Hematopoietic multipotent progenitor cell treated with erythropoietin and hydrocortisone succinate and interleukin-3 and kit ligand, for 15 days (in vitro differentiated cells): ENCODE data around the gene LAMB3.
A peak's percentile ranks its signal among the peaks of the same experiment; 100 is the strongest.

Source experiments
- DNase-seq: peaks from one replicate; pipeline ENCODE4 v3.0.0-alpha.2; 2015; ENCODE audit warnings: low spot score

The LAMB3 gene

DNA sequence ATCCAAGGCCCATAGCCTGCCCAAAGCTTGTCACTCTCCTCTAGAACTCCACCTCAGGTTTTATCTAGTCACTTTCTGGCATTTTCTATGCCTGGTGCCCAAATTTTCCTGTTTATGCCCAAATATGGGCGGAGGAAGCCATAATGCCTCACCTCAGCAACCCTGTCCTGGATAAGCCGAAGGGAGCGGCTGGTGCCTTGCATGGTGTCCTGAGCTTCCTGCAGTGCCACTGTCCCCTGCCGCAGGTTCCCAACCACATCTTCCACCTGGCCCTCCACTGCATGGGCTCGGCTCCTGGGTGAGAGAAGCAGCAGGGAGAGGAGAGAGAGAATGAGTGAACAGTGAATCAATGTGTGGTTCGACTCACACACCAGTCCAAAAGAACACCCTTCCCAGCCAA is 34.5 kb downstream of the LAMB3 start:
- DNase-seq: no peak

DNA sequence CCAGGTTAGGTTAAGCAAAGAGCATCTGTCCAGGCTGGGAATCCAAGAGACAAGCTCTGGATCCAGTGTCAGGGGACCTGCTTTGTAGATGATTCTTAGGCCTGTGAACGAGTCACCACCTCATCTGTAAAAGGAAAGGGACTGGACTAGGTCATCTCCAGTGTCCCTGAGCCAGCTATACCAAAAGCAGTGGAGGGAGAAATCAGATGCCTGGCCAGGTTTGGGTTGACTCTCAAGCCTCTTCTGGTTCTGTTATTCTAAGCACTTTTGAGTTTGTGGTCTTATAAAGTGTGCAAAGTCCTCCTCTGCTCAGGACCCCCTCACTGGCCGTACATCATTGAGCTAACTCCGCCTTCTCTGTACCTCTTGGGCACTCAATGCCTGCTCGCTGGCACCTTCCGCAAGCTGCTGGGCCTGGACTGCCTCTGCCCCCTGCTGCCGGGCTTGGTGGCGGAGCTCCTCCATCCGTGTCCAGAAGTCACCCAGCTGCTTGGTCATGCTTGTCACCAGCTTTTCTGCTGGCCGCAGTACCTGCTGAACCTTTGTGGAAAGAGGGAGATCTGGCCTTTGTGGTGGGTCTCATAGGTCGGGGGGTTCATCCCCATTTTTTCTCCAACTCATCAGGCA is 35.1 kb downstream of the LAMB3 start:
- no peak for DNase-seq

DNA sequence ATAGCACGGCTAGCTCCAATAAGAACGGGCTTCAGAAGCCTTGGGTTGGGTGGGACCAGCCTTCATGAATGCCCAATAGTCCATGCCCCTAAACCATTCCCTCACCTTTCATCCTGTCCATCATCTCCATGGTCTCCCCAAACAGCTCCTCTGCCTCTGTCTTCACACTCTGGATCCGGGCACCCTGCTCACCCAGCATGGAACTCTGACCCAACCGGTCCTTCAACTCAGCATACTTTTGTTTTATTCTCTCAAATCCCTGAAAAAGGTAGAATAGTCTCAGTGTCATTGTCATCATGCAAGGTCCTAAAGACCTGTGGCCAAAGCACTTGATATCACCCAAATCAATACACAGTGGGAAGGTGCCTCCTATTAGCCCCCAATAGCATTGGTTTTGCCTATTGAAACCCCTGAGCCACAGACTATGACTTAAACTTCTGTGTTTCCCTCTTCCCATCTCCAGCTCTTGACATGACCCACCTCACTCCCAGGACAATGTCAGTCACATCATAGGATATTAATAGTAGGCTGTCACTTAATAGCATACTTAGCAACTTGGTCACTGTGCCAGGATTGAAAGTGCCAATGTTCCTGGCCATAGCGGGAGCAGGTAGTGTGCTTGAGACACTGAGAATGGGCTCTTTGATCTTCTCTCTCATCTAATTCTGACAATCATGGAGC is 35.7 kb downstream of the LAMB3 start:
- DNase-seq: no peak

DNA sequence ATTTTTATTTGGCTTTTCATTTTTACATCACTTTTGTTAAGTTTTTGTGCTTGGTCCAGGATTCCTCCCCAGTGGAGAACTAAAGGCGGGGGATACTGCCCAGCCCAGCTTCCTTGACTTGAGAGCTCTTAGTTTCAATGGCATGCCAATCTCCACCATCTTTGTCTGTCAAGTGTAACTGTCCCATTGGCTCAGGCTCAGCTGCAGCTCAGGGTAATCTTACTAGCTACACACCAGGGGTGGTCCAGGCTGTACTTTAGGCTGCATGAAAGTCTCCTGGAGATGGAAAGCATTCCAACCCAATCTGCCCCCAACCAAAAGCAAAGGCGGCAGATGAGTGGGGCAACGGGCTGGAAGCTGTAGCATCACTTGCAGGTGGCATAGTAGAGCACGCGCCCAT is 37.3 kb downstream of the LAMB3 start:
- DNase-seq: no peak

DNA sequence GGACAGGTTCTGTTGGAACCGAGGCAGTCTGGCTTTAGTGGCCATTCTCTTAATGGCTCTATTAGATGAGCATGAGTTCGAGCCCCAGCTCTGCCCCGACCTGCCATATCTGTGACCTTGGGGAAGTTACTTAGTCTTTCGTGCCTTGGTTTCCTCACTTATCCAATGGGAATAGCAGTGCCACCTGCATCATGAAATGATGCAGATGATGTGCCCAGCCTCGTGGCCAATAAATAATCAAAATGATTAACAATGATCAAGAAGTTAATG is 38.1 kb downstream of the LAMB3 start:
- no peak for DNase-seq

DNA sequence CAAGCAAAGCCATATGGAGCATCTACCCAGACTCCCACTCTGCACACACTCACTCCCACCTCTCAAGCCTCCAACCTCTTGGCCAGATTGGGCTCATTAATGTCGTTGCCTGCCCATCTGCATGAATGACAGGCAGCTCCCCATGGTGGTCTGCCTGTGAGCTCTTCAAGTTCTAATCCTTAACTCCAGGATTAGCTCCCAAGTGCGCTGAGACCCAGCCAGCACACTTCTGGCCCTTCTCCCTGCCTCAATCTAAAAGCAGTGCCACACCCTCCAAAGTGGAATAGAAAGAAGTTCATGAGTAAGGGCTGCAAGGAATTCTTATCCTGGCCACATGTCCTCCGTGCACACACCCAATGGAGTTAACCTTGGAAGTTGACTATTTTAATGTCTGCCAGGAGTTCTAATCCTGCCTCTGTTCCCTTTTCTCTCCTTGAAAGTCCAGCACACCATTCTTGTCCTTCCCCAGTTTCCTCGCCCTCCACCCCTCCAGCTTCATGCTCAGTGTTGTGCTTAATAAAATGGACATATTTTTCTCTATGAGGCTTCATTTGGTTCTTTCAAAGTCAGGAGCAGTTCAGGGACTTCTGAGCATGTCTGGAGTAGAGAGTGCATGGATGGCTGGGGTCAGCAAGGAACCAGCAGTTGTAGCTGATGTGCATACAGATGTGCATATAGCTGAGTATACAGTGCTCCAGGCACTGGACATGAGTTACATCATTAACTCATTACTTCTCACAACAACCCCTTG is 38.6 kb downstream of the LAMB3 start:
- no peak for DNase-seq

DNA sequence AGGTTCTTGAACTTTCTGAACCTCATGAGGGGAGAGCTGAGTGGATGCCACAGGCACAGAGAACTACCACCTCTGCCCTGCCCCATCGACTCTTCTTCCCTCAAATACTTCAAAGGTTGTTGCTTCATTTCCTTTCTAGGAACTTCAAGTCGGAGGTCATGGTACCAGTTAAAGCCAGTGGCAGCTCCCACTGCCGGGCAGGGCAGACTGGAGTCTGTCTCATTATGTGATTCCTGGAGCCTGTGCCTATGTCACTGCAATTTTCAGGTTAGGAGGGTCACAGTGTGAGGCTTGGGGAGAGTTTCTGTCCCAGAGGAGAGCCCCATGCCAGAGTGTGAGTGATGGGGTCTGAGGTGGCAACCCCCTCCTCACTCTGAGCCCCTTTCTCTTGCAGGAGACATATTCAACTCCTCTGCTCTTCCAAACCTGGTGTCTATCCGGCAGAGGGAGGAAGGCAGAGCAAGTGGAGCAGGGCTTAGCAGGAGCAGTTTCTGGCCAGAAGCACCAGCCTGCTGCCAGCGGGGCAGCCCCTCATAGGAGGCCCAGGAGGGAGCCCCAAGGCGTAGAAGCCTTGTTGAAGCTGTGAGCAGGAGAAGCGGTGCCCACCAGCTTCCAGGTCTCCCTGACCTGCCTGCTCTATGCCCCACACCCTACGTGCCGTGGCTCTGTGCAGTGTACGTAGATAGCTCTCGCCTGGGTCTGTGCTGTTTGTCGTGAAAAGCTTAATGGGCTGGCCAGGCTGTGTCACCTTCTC is 39.4 kb downstream of the LAMB3 start:
- DNase-seq: no peak

DNA sequence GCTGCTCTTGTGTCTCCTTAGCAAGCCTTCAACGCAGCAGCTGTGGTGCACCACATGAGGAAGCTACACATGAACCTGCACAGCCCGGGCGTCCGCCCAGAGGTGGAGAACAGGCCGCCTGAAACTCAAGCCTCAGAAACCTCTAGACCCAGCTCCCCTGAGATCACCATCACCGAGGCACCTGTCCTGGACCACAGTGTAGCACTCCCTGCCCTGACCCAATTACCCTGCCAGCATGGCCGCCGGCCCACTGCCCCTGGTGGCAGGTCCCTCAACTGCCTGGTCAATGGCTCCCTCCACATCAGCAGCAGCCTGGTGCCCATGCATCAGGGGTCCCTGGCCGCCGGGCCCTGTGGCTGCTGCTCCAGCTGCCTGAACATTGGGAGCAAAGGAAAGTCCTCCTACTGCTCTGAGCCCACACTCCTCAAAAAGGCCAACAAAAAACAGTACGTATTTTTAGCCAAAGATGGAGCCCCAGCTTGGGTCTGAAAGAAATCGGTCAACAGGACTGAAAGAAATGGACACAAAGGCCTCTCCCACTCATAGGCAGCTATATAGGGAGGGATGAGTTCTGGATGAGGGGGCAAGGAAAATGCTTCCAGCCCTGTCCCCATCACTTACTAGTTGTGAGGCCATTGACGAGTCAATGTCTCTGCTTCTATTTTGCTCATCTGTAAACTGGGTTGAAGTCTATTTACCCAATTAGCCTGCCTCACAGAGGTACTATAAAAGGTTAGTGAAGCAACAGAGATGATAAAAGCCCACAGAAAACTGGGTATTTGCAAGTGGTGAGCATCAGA is 40.3 kb downstream of the LAMB3 start:
- DNase-seq: no peak

DNA sequence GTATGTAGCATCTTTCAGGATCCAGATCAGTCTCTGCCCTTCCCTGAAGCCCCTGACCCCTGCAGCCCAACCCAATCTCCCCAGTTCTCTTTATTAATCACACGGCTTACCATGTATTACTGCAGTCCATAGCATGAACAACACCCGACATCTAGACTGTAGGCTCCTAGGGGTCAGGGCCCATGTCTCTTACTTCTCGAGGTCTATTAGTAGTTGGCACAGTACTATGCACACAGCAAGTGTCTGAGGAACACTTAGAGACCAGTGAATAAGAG is 41.7 kb downstream of the LAMB3 start:
- DNase-seq: no peak

DNA sequence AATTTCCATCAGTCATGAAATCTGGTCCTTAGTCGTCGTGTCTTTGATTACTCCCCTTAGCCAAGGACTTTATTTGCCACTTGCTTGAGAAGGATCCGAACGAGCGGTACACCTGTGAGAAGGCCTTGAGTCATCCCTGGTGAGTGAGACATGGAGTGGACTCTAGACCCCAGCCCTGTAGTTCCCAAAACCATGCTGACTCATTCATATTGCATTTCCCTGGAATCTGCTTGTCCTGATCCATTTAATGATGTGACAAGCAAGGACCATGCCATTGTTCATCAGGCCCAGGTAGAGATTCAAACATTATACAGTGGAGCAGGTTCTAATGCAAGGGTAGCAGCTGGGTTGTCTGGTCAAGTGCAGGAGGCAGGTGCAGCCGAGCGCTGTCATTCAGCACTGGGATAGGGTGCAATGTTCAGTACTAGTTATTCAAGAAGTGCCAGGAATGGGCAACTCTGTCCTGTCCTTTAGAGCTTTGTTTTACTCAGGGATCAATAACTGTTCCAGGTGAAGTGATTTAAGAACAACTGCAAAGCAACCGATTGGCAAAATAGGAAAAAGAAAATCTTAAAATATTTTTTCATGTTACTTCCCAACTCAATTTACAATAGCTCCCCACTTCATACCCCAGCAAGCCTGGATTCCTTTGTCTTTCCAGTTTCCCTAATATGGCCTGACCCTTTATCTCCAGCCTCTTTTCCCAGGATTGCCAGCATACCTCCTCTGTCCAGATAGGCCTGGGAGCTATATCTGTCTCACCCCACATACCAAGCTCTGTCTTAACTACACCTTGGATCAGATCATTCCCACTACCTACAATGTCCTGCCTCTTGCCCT is 42.2 kb downstream of the LAMB3 start:
- DNase-seq: no peak

DNA sequence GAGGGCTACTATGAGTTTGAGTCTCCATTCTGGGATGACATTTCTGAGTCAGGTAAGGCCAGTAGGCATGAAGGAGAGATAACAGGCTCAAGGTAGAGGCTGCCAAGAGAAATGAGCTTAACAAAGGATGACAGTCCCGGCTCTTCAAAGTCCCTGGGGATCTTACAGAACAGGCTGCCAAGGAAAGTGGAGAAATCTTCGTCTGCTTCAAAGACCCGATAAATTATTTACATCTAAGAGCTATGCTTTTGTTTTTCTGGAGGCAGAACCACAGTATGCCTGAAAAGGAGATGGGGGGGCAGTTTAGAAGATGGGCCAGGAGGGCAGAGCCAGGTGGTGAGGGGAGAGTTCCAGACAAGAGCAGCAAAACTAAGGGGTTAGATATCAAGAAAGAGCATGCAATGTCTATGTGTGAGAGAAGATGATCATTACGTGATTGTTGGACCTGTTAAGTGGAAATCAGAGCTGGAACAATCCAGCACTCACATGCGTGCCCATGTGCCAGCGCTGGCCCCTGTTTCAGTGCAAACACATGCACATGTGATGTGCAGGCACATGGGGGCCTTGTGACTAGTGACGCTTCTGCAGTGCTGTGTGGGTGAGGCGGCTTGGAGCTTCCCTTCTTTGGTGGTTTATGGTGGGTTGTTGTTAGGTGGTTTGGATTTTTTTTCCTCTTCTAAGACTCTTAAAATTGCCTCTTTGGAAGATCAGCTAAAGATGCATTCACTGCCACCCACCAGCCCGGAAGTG is 43.0 kb downstream of the LAMB3 start:
- no peak for DNase-seq

DNA sequence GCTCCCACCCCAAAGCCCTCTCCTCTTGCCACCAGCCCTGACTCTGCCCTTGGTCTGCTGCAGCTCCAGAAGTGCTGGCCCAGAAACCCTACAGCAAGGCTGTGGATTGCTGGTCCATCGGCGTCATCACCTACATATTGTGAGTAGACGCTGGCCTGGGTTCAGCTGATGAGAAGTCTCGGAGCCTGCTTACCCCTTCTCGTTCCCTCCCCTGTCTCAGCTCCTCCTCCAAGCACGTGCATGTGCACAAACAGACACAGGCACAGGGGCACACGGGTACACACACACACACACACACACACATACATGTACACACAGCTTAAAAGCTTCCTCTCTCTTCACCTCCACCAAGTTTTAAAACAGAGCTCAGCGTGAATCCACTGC is 44.4 kb downstream of the LAMB3 start:
- DNase-seq: no peak

DNA sequence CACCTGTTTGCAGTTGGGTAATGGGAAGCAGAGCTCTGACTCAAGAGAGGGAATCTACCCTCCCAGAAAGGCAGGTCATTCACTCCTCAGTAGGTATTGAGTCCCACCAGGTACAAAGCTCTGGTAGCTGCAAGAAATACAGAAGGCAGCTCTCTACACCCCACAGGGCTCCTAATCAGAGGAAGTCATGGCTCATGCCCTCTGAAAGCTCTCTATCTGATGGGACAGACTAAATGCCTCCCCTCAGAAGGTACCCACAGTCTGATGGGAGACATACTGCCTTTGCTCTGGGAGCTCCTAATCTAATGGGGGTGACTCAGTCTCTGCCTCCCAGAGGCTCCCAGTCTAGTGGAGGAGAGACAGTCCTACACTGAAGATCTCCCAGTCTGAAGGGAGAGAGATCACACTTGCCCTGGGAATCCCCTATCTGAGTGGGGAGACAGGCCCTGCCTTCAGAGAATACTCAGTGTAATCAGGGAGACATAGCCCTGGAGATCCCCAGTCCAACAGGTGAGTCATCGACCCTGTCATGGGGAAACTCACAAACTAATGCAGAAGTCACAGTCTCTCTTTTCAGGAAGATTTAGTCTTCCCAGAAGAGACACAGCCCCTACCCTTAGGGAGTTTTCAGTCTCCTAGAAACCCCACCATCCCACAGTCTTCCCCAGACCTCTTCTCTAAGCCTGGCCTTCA is 45.0 kb downstream of the LAMB3 start:
- no peak for DNase-seq

DNA sequence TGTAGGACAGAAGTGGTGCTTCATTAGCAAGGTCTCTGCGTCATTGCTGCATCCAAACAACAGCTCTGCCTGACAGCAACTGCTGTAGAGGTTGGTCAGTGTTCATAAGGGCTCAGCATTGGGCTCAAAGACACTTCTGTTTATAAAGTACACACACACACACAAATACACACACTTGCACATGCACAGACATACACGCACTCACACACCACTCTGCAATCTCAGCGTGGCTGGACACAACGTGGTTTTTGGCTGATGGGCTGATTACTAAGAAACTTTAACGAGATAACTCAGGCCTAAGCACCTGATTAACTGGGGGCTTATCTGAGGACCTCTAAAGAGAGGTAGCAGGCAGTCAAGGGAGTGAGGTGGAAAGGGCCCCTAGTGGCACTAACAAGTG is 48.3 kb downstream of the LAMB3 start:
- DNase-seq: no peak

DNA sequence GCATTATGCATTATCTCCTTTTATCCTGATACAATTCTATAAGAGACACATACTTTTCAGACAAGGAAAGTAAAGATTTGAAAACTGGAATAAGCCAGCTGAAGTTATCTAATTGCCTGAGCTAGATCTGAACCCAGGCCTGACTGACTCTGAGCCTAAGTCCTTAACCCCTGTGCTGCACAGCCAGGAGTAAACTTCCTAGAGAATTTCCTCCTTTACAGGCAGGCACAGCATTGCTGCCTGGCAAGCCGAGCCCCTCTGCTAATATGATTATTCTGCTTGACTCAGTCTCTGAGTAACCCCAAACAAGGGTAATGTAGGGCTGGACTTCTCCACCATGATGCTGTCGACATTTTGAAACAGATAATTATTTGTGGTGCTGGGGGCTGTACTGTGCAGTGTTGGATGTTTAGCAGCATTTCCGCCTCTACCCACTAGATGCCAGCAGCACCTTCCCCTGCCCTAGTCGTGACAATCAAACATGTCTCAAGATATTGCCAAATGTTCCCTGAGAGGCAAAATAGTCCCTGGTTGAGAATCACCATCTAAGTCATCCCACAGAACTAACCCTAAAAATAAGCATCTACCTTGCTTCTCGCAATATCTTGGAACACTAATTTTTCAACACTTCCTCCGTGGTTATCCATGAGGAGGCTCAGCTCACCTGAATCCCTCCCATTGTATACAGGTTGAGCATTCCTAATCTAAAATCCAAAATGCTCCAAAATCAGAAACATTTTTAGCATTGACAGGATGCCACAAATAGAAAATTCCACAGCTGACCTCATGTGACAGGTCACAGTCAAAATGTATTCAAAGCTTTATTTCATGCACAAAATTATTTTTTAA is 50.2 kb downstream of the LAMB3 start:
- DNase-seq: peak; percentile 18

DNA sequence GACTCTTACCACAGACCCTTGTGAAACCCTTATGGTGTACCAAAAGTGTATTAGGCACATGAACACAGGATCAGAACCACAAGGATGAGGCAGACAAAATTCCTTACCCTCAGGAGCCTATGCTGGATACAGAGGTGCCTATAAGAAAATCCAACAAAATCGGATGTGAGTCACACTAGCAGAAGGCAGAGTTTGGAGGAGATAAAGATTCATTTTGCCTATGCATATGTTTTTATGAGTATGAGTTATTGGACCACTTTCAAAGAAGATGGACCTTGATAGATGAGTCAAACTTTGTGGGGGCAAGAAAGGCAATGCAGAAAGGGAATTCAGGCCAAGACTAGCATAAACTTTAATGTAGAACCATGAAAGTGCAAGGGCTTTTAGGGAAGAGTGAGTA is 51.7 kb downstream of the LAMB3 start:
- no peak for DNase-seq

DNA sequence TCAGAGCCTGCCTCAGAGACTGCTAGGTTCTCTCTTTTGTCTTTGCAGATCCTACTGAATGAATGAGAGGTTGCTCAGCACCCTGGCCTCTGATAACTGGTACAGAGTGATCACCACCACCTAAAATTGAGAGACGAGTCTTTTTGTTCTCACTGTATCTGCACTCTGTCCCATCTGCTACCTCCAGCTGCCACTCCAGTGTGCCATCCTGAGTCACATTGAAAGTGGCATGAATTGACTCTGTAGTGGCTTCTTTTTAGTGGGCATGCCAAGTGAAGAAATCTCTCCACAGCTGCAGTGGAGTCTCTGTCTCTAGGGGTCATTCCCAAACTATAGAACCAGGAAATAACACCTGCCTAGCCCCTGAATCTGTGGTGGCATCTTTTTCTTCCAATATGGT is 54.0 kb downstream of the LAMB3 start:
- no peak for DNase-seq

DNA sequence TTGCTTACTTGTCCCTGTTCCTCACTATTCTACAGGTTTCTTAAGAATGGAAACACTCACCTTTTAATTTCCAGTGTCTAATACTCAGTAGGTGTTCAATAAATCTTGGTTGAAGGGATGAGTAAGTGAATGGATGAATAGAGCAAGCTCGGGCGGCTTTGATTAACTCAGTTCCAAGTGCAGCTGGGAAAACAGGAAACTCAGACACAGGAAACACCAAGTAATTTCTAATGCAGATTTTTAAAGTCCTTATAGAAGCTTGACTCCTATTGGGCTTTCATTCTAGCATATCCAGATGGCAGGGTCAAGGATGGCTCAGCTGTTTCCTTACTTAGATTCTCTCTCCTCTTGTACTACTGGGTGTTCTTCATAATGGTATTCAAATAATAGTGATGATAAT is 54.7 kb downstream of the LAMB3 start:
- DNase-seq: no peak

DNA sequence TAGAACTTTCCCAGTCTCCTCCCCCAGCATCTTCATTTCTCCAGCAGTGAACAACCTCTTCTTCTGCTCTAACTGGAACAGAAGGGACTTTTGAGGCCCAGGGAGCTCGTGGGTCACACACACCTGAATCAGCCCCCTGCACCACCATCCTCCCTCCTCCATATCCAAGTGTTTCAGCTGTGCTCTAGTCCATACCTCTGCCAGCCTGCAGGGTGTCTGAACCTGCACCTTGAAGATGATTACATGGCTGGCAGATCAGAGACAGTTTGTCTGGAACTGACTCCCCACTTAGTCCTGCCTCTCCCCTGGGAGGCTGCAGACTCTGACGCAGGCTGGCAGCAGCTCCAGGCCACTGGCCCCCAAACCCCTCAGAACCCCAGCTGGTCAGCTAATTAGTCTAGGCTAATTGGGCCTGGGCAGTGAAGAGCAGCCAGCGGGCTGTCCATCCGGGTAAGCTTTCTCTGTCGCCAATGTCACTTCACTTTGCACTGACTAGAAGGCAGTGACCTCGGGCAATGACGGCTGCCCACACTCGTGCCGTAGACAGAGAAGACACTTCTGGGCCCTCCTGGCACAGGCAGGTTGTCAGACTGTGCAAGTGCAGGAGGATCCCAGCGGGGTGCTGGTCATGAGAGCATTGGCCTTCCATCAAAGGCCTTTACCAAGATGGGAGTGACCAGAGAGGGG is 56.5 kb downstream of the LAMB3 start:
- no peak for DNase-seq
